Lung microvascular endothelial cell (primary cell): ENCODE results near the gene TFEB. TPM values are rescaled to one million over a fixed set of nuclear protein-coding genes. Genes with fewer than 3 reads are reported as not detected.
A peak's percentile ranks its signal among the peaks of the same experiment; 100 is the strongest.

Experiments
- DNase-seq, 2 donors: peaks; one replicate each; pipeline versions ENCODE4 v3.0.0 to v3.0.0-alpha.2; 2010; ENCODE audit warnings: low read depth in 2 of 2
- total RNA-seq: library from RNA; depleted of rRNA; stranded (reverse); fragments of >200 nt; gene quantifications from 2 replicates; pipeline ENCODE4 v1.2.1, GENCODE V29; 2014

The TFEB gene
- total RNA-seq, 1 donor from 2014 or later = 6.0 TPM

DNA sequence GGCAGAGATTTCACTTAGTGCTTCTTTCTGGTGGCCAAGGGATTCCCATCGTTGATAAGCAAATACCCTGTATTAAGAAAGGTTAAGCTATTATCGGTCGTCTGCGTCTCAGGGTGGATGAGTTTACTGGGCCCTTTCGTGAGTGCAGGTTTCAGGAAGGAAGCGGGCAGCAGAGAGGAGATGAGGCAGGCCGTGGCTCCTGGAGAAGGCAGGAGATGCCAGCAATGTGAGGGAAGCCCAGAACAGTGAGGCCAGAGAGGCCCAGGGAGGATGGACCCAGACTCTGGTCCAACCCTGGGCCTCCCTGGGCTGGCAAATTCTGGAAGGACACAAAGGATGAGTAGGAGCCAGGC, 11.2 kb downstream of the TFEB start:
- DNase-seq = peak in 1 of 2 donors; percentile 31

DNA sequence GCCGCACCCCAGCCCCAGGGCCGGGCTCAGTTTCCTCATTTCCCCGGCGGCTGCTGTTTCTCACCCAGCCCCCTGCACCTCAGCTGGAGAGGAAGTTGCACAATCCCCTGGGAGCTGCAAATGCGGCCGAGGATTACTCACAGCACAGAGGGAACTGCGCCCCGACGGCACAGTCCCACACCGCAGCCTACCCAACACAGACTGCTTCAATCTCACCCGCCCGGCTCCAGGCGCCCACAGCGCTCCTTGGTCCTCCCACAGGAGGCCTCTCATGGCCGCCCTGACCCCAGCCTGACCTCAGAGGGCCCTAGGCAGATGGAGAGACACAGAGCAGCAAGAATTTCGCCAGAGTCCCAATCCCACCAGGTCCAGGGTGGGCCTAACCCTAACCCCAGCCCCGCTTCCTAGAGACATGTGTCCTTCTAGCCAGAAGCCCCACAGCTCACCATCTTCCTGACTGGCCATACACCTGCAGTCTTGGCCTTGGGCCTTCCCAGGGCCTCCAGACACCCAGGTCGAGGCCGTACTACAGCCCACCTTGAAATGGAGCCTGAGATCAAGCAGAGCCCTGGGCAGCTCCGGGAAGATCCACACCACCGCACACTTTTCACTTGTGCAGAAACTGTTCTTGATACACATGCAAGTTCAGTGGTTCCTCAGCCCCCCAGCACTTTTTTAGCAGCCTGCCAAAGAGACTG, 11.7 kb downstream of the TFEB start:
- DNase-seq = peak; percentile 20 to 83

DNA sequence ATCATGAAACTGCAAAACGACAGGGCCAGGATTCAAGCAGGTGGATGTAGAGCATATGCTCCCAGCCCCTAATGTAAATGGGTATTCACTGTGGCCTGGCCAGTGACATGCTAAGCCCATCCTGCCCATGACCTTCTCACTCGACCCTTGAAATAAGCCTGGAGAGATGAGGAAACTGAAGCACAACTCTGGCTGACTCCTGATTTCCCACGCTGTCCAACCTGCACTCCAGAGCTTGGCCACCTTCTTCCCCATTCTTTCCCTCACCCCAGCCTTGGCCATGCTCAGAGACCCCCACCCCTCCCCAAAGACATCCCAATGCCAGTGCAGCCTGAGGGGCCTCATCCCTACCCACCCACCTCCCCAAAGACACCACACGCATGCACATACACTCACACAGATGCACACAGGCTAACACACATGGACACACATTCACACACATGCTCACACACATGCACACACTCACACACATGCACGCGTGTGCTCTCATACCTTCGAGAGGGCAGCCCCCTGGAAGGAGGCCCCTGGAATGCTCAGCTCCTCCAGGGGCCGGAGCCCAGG, 12.4 kb downstream of the TFEB start:
- DNase-seq = no peak

DNA sequence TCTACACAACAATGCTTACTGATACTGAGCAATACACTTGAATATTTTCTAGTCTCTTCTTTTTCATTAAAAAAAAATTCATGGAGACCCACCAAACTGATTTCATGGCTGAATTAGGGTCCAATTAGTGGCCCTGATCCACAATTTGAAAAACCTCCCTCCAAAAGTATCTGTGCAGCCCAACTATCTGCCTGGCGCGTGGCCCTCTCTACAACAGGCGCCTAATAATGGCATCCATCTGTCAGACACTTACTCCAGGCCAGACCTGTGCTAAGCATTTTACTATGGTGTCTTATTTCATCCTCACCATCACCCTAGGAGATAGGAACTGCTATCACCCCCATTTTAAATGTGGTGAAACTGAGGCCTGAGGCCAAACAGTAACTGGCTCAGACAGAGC, 14.0 kb downstream of the TFEB start:
- no peak for DNase-seq

DNA sequence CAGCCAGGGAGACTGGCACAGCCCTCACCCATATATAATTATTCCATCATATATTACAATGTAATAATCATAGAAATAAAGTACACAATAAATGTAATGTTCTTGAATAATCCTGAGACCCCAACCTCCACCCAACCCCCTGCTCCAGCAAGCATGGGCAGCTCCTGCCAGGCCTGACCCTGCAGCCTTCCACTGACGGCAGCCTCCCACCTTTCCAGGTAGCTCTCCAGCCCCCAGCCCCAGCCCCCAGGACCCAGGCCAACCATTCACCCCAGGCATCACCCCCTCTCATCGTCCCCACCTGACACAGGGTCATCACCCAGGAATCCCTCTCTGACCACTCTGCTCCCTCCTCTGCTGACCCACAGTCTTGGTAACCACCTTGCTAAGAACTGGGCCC, 14.6 kb downstream of the TFEB start:
- no peak for DNase-seq

DNA sequence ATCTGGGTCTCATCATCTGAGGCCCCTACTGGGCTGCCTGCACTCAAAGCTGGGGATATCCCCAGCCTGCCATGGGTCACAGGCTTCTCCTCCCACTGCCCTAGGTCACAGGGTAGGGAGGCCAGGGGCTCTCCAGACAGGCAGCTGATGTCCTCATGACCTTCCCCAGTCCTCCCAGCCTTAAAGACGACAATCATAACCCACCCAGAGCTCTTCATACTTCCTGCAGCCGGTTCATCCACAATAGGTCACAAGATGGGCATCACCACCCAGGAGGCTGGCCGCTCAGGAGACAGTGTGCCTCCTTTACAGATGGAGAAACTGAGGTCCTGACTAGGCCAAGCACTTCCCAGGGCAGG, 15.2 kb downstream of the TFEB start:
- no peak for DNase-seq

DNA sequence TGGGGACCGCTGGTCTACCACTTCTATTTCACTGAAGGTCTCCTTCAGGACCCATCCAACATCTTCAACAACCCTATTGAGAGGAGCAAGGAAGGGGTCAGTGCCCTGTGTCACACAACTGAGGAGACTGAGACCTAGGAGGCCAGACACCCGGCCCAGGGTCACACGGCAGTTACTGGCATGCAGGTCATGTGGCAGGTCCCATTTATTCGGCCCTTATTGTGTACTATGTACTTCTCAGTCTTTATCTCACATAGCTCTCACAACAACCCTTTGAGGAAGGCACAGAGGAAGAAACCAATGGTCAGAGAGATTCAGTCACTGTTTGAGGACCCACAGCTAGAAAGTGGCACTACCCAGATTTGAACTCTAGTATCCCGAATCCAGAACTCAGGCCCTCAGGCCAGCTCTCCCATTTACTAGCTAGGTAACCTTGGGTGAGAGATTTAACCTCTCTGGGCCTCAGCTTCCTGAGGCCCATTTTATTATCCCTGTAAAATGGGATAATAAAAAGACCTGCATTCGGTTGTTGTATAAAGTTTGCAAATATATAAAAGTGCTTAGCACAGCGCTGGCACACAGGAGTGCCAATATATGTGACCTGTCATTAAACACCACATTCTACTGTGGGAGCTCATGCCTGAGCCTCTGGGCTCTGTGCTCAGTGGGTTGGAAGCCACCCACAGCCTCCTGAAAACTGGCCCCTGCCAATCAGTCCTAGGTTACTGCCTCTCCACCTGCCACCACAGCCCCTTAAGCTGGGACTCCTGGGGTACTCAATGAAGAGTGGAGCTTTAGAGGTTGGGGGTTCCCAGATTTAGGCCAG, 15.8 kb downstream of the TFEB start:
- DNase-seq = no peak

DNA sequence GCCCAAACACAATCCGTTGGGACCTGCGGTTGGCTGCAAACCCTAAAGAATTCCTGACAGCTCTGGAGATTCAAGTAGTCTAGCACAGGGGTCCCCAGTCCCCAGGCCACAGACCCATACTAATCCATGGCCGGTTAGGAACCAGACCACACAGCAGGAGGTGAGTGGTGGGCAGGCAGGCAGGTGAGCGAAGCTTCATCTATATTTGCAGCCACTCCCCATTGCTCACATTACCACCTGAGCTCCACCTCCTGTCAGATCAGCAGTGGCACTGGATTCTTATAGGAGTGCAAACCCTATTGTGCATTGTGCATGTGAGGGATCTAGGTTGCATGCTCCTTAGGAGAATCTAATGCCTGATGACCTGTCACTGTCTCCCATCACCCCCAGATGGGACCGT, 16.6 kb downstream of the TFEB start:
- DNase-seq = no peak

DNA sequence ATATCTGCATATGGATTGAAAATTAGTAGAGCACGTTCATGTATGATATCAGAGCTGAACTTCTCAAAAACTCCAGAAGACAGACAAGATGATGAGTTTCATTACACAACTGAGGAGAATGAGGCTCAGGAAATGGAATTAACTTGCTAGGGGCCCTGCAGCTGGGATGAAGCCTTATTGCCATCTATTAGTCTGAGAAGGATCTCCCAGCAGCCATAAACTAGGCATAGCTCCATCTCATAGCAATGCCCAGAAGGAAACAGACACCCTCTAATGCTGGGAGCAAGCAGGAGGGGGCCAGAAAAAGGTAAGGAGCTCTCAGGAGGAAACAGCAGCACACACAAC, 18.0 kb downstream of the TFEB start:
- DNase-seq = no peak

DNA sequence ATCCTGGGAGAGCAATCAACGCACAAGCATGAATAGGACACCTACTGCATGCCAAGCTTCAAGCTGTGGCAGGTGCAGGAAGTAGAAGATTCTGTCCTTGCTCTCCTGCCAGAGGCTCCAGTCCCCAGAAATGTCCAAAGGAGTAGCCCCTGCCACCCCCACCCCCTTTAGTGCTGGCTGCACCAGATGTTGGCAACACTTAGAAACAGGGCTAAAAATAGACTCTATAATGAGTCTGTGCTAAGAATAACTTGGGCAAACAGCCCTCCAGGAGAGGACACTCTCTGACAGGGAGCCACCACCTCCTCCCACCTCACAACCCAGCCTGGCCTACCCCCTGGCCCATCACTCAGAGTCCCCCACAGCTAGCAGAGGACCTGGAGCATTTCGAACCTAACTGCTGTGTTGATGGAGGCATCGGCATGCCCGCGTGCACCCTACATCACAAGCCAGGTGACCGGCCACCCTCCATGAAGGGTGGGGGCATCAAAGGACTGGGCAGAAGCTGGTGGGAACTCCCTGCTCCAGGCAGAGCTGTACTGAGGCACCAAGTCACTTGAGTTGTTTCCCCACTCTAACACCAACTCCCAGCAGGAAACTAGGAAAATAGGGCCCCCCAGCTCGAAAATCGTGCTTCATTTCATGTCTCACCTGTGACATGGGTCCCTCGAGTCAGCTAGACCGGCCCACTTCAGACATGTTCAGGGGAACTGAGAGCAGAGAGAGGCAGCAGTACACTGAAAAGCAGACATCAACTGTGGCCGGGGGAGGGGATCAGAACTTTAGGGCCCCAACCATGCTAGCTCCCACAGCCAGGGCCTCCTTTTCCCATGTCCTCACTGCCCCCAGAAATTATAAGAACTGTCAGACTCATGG, 18.7 kb downstream of the TFEB start:
- no peak for DNase-seq

DNA sequence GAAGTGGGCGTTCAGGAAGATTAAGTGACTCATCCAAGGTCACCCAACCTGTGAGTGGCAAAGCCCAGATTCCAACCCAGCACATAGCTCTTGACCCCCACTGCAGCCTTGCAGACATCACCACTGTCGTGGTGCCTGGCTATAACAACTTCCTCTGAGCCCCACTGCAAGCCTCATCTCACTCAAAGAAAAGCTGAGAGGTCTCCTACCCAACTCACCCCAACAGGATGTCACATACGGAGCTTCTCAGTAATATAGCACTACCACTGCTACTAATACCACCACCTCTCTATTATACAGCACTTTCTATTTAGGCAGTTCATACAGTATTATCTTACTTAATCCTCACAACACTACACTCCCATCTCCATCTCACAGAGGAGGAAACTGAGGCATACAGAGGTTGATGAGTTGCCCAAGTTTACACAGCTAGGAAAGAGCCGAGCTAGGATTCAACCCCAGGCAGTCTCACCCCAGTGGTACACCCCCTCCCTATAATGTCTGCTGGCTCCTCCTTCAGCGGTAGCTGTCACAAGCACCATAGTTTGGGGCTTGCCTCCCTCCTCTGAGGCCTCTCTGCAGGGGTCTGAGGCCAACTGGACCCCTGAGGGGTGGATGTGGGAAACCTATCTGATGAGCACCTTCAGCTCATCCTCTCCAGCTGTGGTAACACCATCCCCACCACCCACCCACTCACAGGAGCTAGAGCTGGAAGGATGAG, 19.5 kb downstream of the TFEB start:
- no peak for DNase-seq

DNA sequence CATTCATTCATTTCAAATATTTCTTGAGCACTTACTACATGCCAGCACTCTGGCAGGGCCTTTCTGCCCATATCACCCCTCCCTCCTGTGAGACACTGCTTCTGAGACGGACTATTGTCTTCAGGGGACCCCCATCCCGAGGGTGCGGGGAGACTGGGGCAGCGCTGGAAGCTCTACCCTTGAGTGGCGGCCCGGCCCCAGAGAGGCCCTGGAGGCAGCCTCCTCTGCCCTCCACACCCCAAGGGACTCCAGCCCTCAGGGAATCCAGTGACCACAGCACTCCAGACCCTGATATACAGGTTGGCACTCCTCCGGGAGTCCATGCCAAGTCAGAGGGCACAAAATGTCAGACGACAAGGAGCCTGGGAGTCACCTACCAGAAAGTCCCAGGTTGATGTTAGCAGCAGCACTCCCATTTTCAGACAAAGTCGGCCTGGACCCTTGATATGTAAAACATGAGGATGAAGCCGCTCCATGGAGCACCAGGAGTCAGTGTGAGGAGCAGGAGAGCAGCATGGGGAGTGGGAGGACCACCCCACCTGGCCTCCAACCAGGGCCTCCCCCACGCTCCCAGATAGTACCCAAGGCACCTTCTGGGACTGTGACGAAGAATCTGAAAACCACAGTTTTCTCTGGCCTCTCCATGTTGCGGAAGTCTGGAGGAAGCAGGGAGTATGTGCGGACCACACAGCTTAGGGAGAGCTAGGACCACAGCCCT, 20.7 kb downstream of the TFEB start:
- no peak for DNase-seq

DNA sequence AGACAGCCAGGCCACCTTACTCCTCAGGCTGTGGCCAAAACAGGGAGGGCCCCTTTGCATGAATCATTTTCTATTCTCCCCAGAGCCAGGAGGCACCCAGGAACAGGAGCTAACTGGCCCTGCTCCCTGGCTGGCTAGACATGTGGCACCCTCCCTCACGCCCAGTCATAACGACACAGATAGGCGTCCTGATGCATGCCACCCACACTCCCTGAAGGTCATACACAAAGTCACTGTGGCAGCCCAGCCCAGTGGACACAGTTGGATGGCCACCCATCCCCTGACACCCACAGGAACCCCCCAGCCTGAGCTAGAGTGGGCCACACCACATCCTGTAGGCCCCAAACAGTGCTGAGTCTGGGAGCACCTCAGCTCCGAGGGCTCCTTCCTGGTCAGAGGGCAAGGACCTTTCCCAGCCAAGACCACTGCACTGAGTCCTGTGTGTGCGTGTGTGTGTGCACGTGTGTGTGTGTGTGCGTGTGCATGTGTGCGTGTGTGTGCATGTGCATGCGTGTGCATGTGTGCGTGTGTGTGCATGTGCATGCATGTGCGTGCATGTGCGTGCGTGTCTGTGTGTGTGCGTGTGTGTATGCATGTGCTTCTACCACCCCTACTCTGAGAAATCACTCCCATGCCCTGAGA, 21.6 kb downstream of the TFEB start:
- no peak for DNase-seq

DNA sequence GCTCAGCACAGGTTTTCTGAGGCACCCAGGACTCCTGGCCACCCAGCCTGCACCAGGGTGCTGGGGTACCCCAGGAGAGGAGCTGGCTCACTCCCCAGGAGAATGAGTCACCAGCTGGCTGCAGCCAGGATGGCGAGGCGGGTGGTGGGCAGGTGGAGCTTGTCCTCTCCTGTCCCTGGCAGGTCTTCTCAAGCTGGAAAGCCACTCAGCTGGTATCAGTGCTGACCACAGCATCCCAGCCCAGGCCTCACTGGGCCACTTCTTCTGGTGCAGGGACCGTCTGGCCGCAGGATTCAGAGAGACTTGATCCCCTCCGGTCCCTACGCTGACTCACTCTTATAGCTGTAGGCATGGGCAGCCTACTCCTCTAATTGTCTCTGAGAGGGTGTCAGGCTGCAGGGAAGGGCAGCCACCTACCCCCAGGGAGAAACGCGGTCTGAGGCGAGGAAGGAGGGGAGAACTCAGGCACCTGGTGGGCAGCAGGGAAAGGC, 22.2 kb downstream of the TFEB start:
- DNase-seq = no peak

DNA sequence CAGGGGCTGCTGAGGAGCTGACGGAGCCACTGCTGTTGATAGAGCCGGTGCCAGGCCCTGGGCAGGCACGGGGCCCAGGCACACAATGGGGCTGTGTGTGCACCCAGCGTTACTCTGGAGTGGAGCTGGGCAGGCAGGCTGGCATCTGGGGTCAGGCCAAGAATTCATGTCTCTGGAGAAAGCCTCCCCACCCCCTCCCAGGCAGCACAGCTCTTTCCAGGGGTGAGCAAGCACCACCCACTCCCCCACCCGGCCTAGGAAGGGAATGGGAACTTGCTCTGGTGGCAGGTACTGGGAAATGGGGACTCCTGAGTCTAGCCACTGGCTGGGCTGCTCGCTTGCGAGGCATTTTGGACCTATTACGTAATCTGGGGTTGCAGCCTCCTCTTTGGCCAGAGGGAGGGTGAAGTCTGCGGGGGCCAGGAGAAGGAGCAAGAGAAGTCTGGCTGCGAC, 22.7 kb downstream of the TFEB start:
- DNase-seq = no peak

DNA sequence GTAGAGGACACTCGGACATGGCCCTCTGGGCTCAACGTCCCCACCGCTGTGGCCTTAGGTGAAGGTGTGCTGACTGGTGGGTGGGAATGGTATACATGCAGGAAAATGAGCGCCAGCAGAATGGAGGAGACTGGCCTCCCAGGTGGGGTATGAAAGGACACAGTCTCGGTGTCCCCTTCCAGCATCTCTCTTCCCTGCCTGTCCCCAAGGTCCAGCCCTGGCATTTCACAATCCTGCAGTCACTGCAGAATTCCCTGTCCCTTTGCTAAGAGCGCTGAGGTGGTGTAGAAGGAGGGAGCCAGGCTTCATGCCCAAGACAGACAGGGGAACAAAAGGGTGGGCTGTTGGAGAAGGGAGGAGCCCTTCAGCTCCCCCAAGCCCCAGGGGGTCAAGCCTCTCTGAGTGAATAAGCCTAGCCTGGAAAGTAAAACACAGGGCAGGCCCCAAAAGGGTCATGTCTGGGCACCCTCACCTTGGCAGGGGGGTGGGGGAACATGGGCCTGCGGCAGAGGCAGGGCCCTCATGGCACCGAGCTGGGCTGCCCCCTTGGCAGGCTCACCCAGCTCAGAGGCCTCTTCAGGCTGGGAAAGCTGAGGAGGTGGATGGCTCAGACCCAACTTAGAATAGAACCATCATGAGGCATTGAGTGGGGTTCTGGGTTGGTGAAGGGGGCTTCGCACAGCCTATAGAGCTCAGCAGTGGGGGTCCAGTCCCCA, 23.9 kb downstream of the TFEB start:
- no peak for DNase-seq

DNA sequence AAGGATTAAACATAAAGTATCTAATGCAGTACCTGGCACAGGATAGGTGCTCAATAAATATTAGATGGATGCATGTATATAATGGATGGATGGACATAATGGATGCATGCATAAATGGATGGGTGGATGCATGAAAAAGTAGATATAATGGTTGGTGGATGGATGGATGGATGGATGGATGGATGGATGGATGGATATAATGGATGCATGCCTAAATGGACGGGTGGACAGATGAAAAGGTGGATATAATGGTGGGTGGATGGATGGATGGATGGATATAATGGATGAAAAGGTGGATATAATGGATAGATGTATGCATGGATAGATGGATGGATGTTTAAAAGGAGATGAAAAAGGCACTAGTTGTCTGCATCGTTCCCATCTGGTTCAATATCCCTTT, 26.0 kb downstream of the TFEB start:
- DNase-seq = no peak

DNA sequence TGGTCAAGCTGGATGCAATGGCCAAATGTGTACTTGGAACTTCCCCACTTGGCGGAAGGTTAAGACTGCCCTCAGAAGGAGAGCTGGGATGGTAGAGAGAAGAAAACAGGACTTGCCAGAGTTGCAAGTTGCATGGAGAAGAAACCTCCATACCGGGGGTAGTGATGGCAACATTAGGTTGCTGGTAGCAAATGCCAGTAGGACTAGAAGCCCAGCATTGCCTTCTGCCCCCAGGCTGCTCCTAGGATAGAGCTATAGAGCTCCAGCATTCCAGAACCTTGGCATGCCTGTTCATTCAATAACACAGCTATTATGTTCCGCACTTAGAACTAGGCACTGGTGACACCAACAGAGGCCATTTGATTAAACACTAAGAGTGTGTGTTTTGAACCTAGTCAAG, 26.6 kb downstream of the TFEB start:
- no peak for DNase-seq

DNA sequence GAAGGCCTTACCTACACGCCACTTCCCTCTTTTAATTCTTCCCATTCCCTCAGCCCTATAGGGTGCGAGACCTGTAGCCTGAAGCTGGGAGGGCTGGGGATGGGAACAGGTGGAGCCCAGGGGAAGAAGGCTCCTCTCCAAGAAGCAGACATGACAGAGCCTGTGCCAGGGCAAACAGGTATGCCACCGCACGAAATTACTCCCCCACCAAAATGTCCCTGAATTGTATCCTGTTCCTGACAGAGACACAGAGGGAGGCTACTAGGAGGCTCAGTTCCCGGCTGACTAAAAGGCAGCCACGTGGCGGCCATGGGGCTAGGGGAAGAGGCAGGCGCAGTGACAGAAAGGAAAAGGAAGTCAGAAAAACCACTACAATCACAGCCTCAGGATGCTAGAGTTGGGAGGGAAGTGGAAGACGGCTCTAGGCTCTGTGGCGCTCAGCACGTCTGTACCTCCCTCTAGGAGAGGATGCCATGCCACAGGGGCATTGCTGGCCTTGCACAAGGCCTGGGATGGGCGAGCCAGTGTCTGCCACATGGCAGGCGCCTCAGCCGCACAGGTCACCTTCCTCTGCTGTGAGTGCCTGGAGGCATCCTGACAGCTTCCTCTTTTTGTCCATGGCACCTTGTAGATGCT, 27.7 kb downstream of the TFEB start:
- DNase-seq = peak; percentile 31 to 36
